OCI-LY7 (cell line): ENCODE results near the gene CA11. TPM values are rescaled to one million over a fixed set of nuclear protein-coding genes. Genes with fewer than 3 reads are reported as not detected.
A peak's percentile ranks its signal among the peaks of the same experiment; 100 is the strongest.

Experiments used
- BruUV-seq: library from RNA; stranded (reverse); fragments of 400-500 nt; replicated peaks from 2 replicates; lab custom pipeline; 2021; lab: Mats Ljungman, UMichigan
- CTCF ChIA-PET: fragments of 300-600 bp; sonication (Branson Sonifier 250); formaldehyde crosslinking; loops from one replicate; lab custom pipeline; 2022; ENCODE audit warnings: antibody characterized with exemption; ENCODE audit not compliant: unreplicated experiment; lab: Charles Lee
- POLR2A ChIA-PET: fragments of 300-600 bp; sonication (Branson Sonifier 250); formaldehyde crosslinking; loops from one replicate; lab custom pipeline; 2022; ENCODE audit warnings: antibody characterized with exemption; lab: Charles Lee
- DNase-seq: peaks from one replicate; pipeline ENCODE4 v3.0.0-alpha.2; 2015; ENCODE audit warnings: low spot score
- H2AFZ ChIP-seq: fragments of 200-600 bp; sonication (generic), shearing (Covaris generic); 2 replicates; pipeline ENCODE4 v1.6.1; 2014; ENCODE audit warnings: mild to moderate bottlenecking, antibody characterized with exemption, low read length, moderate library complexity
- H3K27ac ChIP-seq: fragments of 200-600 bp; sonication (generic); 2 replicates; pipeline ENCODE4 v1.5.1; 2014; ENCODE audit warnings: mixed run types, low read depth, mild to moderate bottlenecking, moderate library complexity, low read length, inconsistent platforms; ENCODE audit not compliant: poor library complexity, severe bottlenecking
- H3K36me3 ChIP-seq: fragments of 200-600 bp; sonication (generic); 2 replicates; pipeline ENCODE4 v1.6.1; 2014; ENCODE audit warnings: mild to moderate bottlenecking, antibody characterized with exemption, low read length, moderate library complexity, mixed read lengths; ENCODE audit not compliant: insufficient read depth
- H3K4me1 ChIP-seq: fragments of 200-600 bp; sonication (generic); 2 replicates; pipeline ENCODE4 v1.5.1; 2014; ENCODE audit warnings: mild to moderate bottlenecking, low read length; ENCODE audit not compliant: insufficient read depth, poor library complexity, severe bottlenecking
- H3K4me2 ChIP-seq: fragments of 200-600 bp; sonication (generic); 2 replicates; pipeline ENCODE4 v1.6.1; 2014; ENCODE audit warnings: mild to moderate bottlenecking, low read length
- H3K4me3 ChIP-seq: fragments of 200-600 bp; sonication (generic); 2 replicates; pipeline ENCODE4 v1.5.1; 2014; ENCODE audit warnings: mild to moderate bottlenecking, low read depth, low read length; ENCODE audit not compliant: poor library complexity, severe bottlenecking
- H3K79me2 ChIP-seq: fragments of 200-600 bp; sonication (generic); 2 replicates; pipeline ENCODE4 v1.6.1; 2016; ENCODE audit warnings: low read depth, mild to moderate bottlenecking, low read length, moderate library complexity, mixed read lengths; ENCODE audit not compliant: insufficient read depth
- H3K9me2 ChIP-seq: fragments of 200-600 bp; sonication (generic); 2 replicates; pipeline ENCODE4 v1.6.1; 2016; ENCODE audit warnings: mild to moderate bottlenecking, low read length, mixed read lengths; ENCODE audit not compliant: insufficient read depth
- H3K9me3 ChIP-seq: fragments of 200-600 bp; sonication (generic); 2 replicates; pipeline ENCODE4 v1.6.1; 2014; ENCODE audit warnings: mild to moderate bottlenecking, mixed run types, low read length, mixed read lengths
- H4K20me1 ChIP-seq: fragments of 200-600 bp; sonication (generic); 2 replicates; pipeline ENCODE4 v1.6.1; 2014; ENCODE audit warnings: mild to moderate bottlenecking, antibody characterized with exemption, low read length, moderate library complexity, mixed read lengths; ENCODE audit not compliant: insufficient read depth
- EZH2phosphoT487 ChIP-seq: fragments of 200-600 bp; sonication (generic); IDR thresholded peaks from 2 replicates; pipeline ENCODE4 v1.6.1; 2018; ENCODE audit warnings: low read depth, borderline replicate concordance, mild to moderate bottlenecking, mixed run types, antibody characterized with exemption, low read length, moderate library complexity, mixed read lengths
- intact Hi-C: fragments of 100-400 bp; cut with micrococcal nuclease; formaldehyde crosslinking; loops from one replicate; pipeline ENCODE4 v1.10.0; 2022; ENCODE audit not compliant: unreplicated experiment
- total RNA-seq, 2 experiments: library from RNA; depleted of rRNA in 1 of 2; stranded (reverse); fragments of >200 nt in 1 of 2; shearing (Covaris generic) in 1 of 2; gene quantifications; 2 replicates each; pipeline ENCODE4 v1.2.3, GENCODE V29; 2014 to 2022
- TF ChIP-seq, protein P1 (sequence below): fragments of 200-600 bp; sonication (generic); conservative IDR thresholded peaks from 2 replicates; pipeline ENCODE4 v1.5.1; 2014; ENCODE audit warnings: mild to moderate bottlenecking, antibody characterized with exemption, low read length, moderate library complexity, mixed read lengths

The CA11 gene
- total RNA-seq, 2 experiments from 2014 or later, result 2.5 to 10.8 TPM

DNA sequence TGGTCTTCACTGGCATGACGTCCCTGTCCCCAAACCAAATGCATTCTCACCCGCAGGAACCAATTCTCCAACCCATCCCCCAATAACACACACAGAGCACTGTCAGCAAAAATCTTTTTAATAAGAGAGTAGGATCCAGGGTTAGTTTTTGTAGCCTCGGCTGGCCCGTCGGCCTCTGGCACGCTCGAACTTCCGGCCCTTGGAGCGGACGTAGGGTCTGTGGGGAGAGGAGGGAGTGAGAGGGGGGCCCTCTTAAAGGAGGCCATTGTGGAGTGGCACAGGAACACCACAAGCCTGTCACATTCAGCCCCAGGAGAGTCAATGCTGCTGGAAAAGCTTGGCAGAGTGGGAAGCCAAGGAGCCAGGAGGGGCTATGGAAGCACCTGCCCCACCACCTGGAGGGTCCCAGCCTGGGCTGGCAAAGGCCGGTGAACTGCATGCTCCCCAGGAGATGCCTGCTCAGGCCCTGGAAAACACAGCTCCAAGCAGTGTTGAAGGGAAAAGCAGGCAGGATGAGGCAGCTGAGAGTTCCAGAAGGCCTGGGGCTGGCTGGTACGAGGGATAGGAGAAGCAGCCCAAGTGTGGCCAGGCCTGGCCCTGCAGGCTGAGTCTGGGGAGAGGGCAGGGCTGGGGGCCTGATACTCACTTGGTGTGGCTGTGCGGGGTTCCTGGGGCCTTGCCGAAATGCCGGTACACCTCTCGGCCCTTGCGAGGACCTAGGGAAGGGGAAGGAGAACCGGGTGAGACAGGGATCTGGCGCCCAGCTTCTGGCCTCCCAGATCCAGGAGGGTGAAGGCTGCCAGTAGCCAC lies 30.6 kb downstream of the CA11 start:
- Histone ChIP-seq H3K4me2 (peak overlapping the region; percentile 93), H3K9me3 (no peaks in the 10 kb centered on the region), H4K20me1 (peaks cover 27% of the 10 kb centered on the region), H3K4me1 (peaks cover 41% of the 10 kb centered on the region), H3K36me3 (peaks cover 74% of the 10 kb centered on the region), H3K27ac (peak overlapping the region; percentile 42), H3K79me2 (peaks cover 40% of the 10 kb centered on the region), H2AFZ (no peak overlapping the region), H3K4me3 (peak overlapping the region; percentile 88), H3K9me2 (no peaks in the 10 kb centered on the region)
- DNase-seq, result no peak
- ChIA-PET POLR2A (no interaction called here), CTCF (no interaction called here)
- TF ChIP-seq, protein P1, sequence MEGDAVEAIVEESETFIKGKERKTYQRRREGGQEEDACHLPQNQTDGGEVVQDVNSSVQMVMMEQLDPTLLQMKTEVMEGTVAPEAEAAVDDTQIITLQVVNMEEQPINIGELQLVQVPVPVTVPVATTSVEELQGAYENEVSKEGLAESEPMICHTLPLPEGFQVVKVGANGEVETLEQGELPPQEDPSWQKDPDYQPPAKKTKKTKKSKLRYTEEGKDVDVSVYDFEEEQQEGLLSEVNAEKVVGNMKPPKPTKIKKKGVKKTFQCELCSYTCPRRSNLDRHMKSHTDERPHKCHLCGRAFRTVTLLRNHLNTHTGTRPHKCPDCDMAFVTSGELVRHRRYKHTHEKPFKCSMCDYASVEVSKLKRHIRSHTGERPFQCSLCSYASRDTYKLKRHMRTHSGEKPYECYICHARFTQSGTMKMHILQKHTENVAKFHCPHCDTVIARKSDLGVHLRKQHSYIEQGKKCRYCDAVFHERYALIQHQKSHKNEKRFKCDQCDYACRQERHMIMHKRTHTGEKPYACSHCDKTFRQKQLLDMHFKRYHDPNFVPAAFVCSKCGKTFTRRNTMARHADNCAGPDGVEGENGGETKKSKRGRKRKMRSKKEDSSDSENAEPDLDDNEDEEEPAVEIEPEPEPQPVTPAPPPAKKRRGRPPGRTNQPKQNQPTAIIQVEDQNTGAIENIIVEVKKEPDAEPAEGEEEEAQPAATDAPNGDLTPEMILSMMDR, result no peak
- no peak for TF ChIP-seq EZH2phosphoT487
- intact Hi-C loops, result no loop called here
- BruUV-seq, result no TSS peak

DNA sequence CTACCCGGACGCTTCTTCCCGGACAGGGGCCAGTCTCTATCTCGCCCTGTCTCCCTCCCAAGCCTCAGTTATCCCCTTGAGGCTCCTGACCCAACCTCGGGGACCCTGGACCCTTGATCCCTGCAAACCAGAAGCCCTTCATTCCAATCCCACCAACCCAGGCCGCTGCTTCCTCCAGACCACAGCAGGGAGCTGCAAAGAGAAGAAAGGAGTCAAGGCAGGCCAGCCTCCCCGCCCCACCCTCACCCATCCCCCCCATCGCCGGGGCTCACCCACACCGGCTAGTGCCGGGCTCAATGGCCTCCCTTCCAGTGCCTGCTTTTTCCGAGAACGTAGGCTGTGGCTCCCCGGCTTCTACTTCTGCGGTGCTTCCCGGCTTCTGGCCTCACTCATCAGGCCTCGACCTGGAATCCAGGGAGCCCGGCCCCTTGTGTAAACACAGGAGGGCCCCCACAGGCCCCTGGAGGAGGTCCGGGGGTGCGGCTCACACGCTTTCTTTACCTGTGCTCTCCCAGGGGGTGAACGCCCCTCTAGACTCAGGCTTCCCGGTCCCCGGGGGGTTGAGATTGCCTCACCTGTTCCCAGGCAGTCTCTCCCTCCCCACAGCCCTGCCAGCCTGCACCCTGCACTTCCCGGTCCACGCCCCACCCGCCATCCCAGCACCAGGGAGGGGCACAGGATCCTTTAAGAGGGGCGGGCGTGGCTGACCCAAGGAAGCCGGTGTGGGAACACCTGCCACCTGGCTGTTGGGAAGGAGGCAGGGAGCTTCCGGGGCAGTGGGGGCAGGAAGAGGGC lies 31.4 kb downstream of the CA11 start, which contains the start of gene FAM83E:
Gene FAM83E (minus strand): TSS at position 641 of the 795 bp plus-strand sequence. CDS start 1,704 bp downstream, outside the sequence.
- peak within 1 kb of the TSS; percentile 88 for H3K4me3 ChIP-seq
- CTCF ChIA-PET, result no interaction called here
- peak within 1 kb of the TSS; percentile 42 for H3K27ac ChIP-seq
- H4K20me1 ChIP-seq, result peaks cover 27% of the 10 kb centered on the region
- intact Hi-C loops, result no loop called here
- H2AFZ ChIP-seq, result no peak within 1 kb of the TSS
- no peaks in the 10 kb centered on the region for H3K9me2 ChIP-seq
- BruUV-seq, result no TSS peak
- H3K4me1 ChIP-seq, result peaks cover 34% of the 10 kb centered on the region
- no peak for DNase-seq
- H3K4me2 ChIP-seq, result peak within 1 kb of the TSS; percentile 93
- POLR2A ChIA-PET, result no interaction called here
- peaks cover 32% of the 10 kb centered on the region for H3K79me2 ChIP-seq
- TF ChIP-seq, protein P1, result no peak
- no peak for TF ChIP-seq EZH2phosphoT487
- peaks cover 79% of the 10 kb centered on the region for H3K36me3 ChIP-seq
- no peaks in the 10 kb centered on the region for H3K9me3 ChIP-seq
